GM12878 (cell line): ENCODE results near the gene RPUSD1. TPM values are rescaled to one million over a fixed set of nuclear protein-coding genes. Genes with fewer than 3 reads are reported as not detected.

Experiments
- ATAC-seq: fragments of 200-7000 bp; cut with Tn5 transposase; 3 replicates; pipeline ENCODE4 v1.9.1; 2020; ENCODE audit warnings: mild to moderate bottlenecking, moderate library complexity
- BruUV-seq: library from RNA; stranded (reverse); fragments of 400-500 nt; replicated peaks from 2 replicates; lab custom pipeline; 2021; lab: Mats Ljungman, UMichigan
- CTCF ChIA-PET: fragments of 300-600 bp; sonication (Branson Sonifier 250); formaldehyde crosslinking; extraction: SDS; loops from one replicate; lab custom pipeline; 2021; ENCODE audit warnings: inconsistent platforms; lab: Yijun Ruan, JAX
- POLR2A ChIA-PET: fragments of 350-600 bp; formaldehyde crosslinking; extraction: SDS; loops from one replicate; lab custom pipeline; 2021; ENCODE audit warnings: inconsistent platforms; lab: Charles Lee
- RAD21 ChIA-PET: fragments of 300-600 bp; sonication (Branson Sonifier 250); formaldehyde crosslinking; loops from one replicate; lab custom pipeline; 2023; ENCODE audit warnings: antibody characterized with exemption; ENCODE audit not compliant: unreplicated experiment; lab: Charles Lee
- SMC1A ChIA-PET: fragments of 300-600 bp; sonication (Branson Sonifier 250); formaldehyde crosslinking; loops from one replicate; lab custom pipeline; 2023; ENCODE audit not compliant: unreplicated experiment, uncharacterized antibody; lab: Charles Lee
- DNase-seq: peaks from one replicate; pipeline ENCODE4 v3.0.0-alpha.2; 2011; ENCODE audit warnings: low read depth, low spot score
- FAIRE-seq: peaks from 3 replicates; lab custom pipeline; 2011; peaks lifted over from hg19 to GRCh38; lab: Jason Lieb, UNC
- H2AFZ ChIP-seq: 2 replicates; pipeline ENCODE4 v1.6.0; 2011; ENCODE audit warnings: low read depth, low read length, control low read depth; ENCODE audit not compliant: control insufficient read depth
- H3K27ac ChIP-seq: 2 replicates; pipeline ENCODE4 v1.5.1; 2011; ENCODE audit warnings: control low read depth; ENCODE audit not compliant: control insufficient read depth, insufficient read depth
- H3K27me3 ChIP-seq, 2 experiments: replicated peaks in 1 of 2; 2 replicates each; pipeline versions ENCODE4 v1.6.0 to v1.6.1; 2011; ENCODE audit warnings: low read length in 1 of 2; ENCODE audit not compliant: control insufficient read depth in 2 of 2, insufficient read depth in 2 of 2
- H3K36me3 ChIP-seq, 2 experiments: 2 replicates each; pipeline ENCODE4 v1.5.1; 2011; ENCODE audit warnings: low read length in 1 of 2; ENCODE audit not compliant: control insufficient read depth in 2 of 2, insufficient read depth in 2 of 2
- H3K4me1 ChIP-seq: 2 replicates; pipeline ENCODE4 v1.6.1; 2011; ENCODE audit warnings: mild to moderate bottlenecking, low read length, moderate library complexity, mixed read lengths; ENCODE audit not compliant: control insufficient read depth, insufficient read depth
- H3K4me2 ChIP-seq: 2 replicates; pipeline ENCODE4 v1.6.0; 2011; ENCODE audit warnings: control low read depth; ENCODE audit not compliant: control insufficient read depth, insufficient read depth
- H3K4me3 ChIP-seq: fragments of 200-600 bp; sonication (generic); 2 replicates; pipeline ENCODE4 v1.5.1; 2016
- H3K79me2 ChIP-seq: 2 replicates; pipeline ENCODE4 v1.6.0; 2011; ENCODE audit warnings: low read length; ENCODE audit not compliant: control insufficient read depth, insufficient read depth
- H3K9ac ChIP-seq: 2 replicates; pipeline ENCODE4 v1.8.0; 2011; ENCODE audit warnings: low read length, control low read depth, mixed read lengths; ENCODE audit not compliant: control insufficient read depth, insufficient read depth
- H3K9me3 ChIP-seq: replicated peaks from 3 replicates; pipeline ENCODE4 v1.5.1; 2011; ENCODE audit warnings: mild to moderate bottlenecking, low read length; ENCODE audit not compliant: control insufficient read depth, insufficient read depth
- H4K20me1 ChIP-seq: 2 replicates; pipeline ENCODE4 v1.6.0; 2011; ENCODE audit not compliant: control insufficient read depth, insufficient read depth
- BHLHE40 ChIP-seq, 2 experiments: fragments of 450-650 bp in 1 of 2; IDR thresholded peaks; 2 replicates each; pipeline ENCODE4 v1.6.1; 2011 to 2017; ENCODE audit warnings: low read depth in 2 of 2, borderline replicate concordance in 1 of 2, improper control_type of control experiment in 1 of 2, low read length in 1 of 2, mild to moderate bottlenecking in 1 of 2
- CBX5 ChIP-seq: sonication (generic); IDR thresholded peaks from 2 replicates; pipeline ENCODE4 v1.6.1; 2016; ENCODE audit warnings: low read depth, moderate library complexity, mild to moderate bottlenecking, inconsistent platforms
- EZH2 ChIP-seq: IDR thresholded peaks from 2 replicates; pipeline ENCODE4 v1.6.1; 2012; ENCODE audit warnings: low read depth, mild to moderate bottlenecking, control low read depth, inconsistent platforms, low read length, borderline replicate concordance; ENCODE audit not compliant: control insufficient read depth
- FOXM1 ChIP-seq: IDR thresholded peaks from 2 replicates; pipeline ENCODE4 v1.6.1; 2012; ENCODE audit warnings: low read depth, mild to moderate bottlenecking, inconsistent platforms, low read length, moderate library complexity
- GATAD2B ChIP-seq: fragments of 450-650 bp; conservative IDR thresholded peaks from 2 replicates; pipeline ENCODE4 v1.6.1; 2017; ENCODE audit warnings: low read depth, mild to moderate bottlenecking, moderate library complexity
- IKZF2 ChIP-seq, 2 experiments: fragments of 450-650 bp; IDR thresholded peaks; 2 replicates each; pipeline ENCODE4 v1.6.1; 2017; ENCODE audit warnings: mild to moderate bottlenecking in 2 of 2, moderate library complexity in 2 of 2
- KAT2A ChIP-seq: conservative IDR thresholded peaks from 2 replicates; pipeline ENCODE4 v1.6.1; 2011; ENCODE audit warnings: low read depth, low read length; ENCODE audit not compliant: control insufficient read depth
- POLR2AphosphoS2 ChIP-seq: IDR thresholded peaks from 2 replicates; pipeline ENCODE4 v1.6.1; 2011; ENCODE audit warnings: low read depth, mild to moderate bottlenecking, low read length, improper control_type of control experiment, moderate library complexity
- ZBED1 ChIP-seq: IDR thresholded peaks from 2 replicates; pipeline ENCODE4 v1.6.1; 2016; ENCODE audit warnings: borderline replicate concordance
- ZNF274 ChIP-seq: IDR thresholded peaks from one replicate; pipeline ENCODE4 v1.8.0; 2011; ENCODE audit not compliant: insufficient read length, insufficient read depth
- WGBS: methylation state at CpG from one replicate; pipeline ENCODE4 v1.1.6; 2016; ENCODE audit warnings: low lambda C conversion rate; ENCODE audit not compliant: insufficient replicate concordance, insufficient coverage; ENCODE audit errors: missing lambda C conversion rate; 5-methylcytosine and 5-hydroxymethylcytosine counted together
- in situ Hi-C: fragments of 300-500 bp; cut with MboI; formaldehyde crosslinking; loops from 9 replicates; pipeline ENCODE4 v1.14.3; 2018; ENCODE audit warnings: mixed read lengths
- intact Hi-C: fragments of 100-400 bp; cut with micrococcal nuclease; formaldehyde crosslinking; loops from one replicate; pipeline ENCODE4 v1.14.2; 2022; ENCODE audit not compliant: unreplicated experiment
- polyA plus RNA-seq, 11 experiments: library from polyadenylated mRNA; depleted of rRNA in 4 of 11; unstranded in 6 of 11; stranded (reverse) in 5 of 11; fragments of >200 nt; fragmentation: Nextera tagmentation in 4 of 11; fragmentation: Illumina TruSeq in 1 of 11; extraction: Ambion mirVana in 4 of 11; extraction: Trizol in 1 of 11; gene quantifications; 1 replicate in 1 of 11; 2 replicates in 10 of 11; pipeline versions ENCODE4 v1.2.1 to v1.2.3, GENCODE V29; 2011 to 2016; ENCODE audit warnings: inconsistent platforms in 2 of 11, missing spikeins in 2 of 11, low read depth in 1 of 11
- total RNA-seq, 4 experiments: library from RNA; depleted of rRNA in 3 of 4; stranded (reverse); fragments of >200 nt in 3 of 4; fragmentation: Illumina TruSeq in 1 of 4; extraction: Trizol in 1 of 4; gene quantifications; 2 replicates each; pipeline versions ENCODE4 v1.2.1 to v1.2.3, GENCODE V29; 2013 to 2021
- TF ChIP-seq, protein P1 (sequence below): IDR thresholded peaks from 2 replicates; pipeline ENCODE4 v1.6.1; 2012; ENCODE audit warnings: low read length, inconsistent platforms
- TF ChIP-seq, protein P2 (sequence below): fragments of 450-650 bp; IDR thresholded peaks from 2 replicates; pipeline ENCODE4 v1.6.1; 2017; ENCODE audit warnings: borderline replicate concordance
- TF ChIP-seq, protein P3 (sequence below): IDR thresholded peaks from 2 replicates; pipeline ENCODE4 v1.6.1; 2011; ENCODE audit warnings: low read depth, low read length, improper control_type of control experiment, borderline replicate concordance
- TF ChIP-seq, protein P4 (sequence below): IDR thresholded peaks from 2 replicates; pipeline ENCODE4 v1.6.1; 2012; ENCODE audit warnings: low read depth, low read length, improper control_type of control experiment
- TF ChIP-seq, protein P5 (sequence below): fragments of 450-650 bp; IDR thresholded peaks from 2 replicates; pipeline ENCODE4 v1.6.1; 2016; ENCODE audit warnings: mild to moderate bottlenecking

RPUSD1 gene
- total and polyA plus RNA-seq, 10 of the 15 experiments (the other 5 are each of a cell fraction or from before 2014, with no cell fraction given) = 0.55 to 49.9 (median 21.1) TPM

DNA sequence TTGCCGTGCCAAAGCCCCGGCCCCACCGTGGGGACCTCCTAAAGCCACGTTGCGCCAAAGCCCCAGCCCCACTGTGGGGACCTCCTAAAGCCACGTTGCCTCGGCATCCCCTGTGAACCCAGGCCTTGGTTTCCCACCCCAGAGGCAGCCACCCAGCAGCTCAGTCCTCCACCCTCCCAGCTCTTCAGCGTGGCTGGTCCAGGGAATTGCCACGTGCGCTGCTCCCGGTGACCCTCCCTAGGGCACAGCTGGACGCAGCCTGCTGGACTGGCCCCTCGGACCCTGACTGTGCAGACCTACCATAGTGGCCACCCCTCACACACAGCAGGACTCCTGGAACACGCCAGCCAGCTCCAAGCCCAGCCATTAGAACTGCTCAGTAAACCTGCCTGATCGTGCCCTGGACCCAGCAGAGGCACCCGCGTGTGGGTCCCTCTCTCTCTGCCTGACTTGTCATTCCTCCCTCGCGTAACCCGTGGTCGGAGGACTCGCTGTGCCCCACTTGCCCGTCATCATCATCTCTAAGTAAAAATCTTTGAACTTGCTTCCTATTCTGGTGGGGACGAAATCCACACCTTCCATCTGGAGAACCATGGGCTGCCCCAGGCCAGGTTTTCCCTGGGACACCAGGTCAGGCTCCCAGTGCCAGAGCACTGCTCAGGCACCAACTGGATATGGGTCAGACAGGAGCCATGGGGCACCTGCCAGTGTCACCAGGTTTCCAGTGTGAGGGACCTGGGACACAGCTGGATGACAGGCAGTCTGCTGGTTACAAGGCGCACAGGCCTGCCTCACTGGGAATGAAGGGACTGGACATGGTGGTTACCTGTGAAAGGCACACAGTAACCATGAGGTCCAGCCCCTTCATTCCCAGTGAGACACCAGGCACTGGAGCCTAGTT is 53.0 kb downstream of the RPUSD1 start:
- no peak for ATAC-seq
- SMC1A ChIA-PET = interaction anchor here (1.5 kb wide), 1 partner anchor 23 kb away, joined by 3 read pairs; no protein-coding TSS in a partner anchor
- TF ChIP-seq, protein P1, sequence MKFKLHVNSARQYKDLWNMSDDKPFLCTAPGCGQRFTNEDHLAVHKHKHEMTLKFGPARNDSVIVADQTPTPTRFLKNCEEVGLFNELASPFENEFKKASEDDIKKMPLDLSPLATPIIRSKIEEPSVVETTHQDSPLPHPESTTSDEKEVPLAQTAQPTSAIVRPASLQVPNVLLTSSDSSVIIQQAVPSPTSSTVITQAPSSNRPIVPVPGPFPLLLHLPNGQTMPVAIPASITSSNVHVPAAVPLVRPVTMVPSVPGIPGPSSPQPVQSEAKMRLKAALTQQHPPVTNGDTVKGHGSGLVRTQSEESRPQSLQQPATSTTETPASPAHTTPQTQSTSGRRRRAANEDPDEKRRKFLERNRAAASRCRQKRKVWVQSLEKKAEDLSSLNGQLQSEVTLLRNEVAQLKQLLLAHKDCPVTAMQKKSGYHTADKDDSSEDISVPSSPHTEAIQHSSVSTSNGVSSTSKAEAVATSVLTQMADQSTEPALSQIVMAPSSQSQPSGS = no peak
- TF ChIP-seq IKZF2 (IDR thresholded peaks at IDR 0.05) = no peak
- no peak for TF ChIP-seq ZBED1
- no peak for TF ChIP-seq POLR2AphosphoS2
- TF ChIP-seq, protein P2, sequence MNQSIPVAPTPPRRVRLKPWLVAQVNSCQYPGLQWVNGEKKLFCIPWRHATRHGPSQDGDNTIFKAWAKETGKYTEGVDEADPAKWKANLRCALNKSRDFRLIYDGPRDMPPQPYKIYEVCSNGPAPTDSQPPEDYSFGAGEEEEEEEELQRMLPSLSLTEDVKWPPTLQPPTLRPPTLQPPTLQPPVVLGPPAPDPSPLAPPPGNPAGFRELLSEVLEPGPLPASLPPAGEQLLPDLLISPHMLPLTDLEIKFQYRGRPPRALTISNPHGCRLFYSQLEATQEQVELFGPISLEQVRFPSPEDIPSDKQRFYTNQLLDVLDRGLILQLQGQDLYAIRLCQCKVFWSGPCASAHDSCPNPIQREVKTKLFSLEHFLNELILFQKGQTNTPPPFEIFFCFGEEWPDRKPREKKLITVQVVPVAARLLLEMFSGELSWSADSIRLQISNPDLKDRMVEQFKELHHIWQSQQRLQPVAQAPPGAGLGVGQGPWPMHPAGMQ = no peak
- no peak for TF ChIP-seq GATAD2B
- TF ChIP-seq, protein P3, sequence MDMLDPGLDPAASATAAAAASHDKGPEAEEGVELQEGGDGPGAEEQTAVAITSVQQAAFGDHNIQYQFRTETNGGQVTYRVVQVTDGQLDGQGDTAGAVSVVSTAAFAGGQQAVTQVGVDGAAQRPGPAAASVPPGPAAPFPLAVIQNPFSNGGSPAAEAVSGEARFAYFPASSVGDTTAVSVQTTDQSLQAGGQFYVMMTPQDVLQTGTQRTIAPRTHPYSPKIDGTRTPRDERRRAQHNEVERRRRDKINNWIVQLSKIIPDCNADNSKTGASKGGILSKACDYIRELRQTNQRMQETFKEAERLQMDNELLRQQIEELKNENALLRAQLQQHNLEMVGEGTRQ = no peak
- no peak for TF ChIP-seq CBX5
- TF ChIP-seq ZNF274 = no peak
- no peak for TF ChIP-seq KAT2A
- TF ChIP-seq, protein P4, sequence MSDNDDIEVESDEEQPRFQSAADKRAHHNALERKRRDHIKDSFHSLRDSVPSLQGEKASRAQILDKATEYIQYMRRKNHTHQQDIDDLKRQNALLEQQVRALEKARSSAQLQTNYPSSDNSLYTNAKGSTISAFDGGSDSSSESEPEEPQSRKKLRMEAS = no peak
- TF ChIP-seq, protein P5, sequence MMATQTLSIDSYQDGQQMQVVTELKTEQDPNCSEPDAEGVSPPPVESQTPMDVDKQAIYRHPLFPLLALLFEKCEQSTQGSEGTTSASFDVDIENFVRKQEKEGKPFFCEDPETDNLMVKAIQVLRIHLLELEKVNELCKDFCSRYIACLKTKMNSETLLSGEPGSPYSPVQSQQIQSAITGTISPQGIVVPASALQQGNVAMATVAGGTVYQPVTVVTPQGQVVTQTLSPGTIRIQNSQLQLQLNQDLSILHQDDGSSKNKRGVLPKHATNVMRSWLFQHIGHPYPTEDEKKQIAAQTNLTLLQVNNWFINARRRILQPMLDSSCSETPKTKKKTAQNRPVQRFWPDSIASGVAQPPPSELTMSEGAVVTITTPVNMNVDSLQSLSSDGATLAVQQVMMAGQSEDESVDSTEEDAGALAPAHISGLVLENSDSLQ = no peak
- no peak for TF ChIP-seq BHLHE40 (IDR thresholded peaks at IDR 0.05; ENCODE audit: borderline replicate concordance in 1 of 2, low read depth in 2 of 2, low read length in 1 of 2)
- TF ChIP-seq EZH2 = no peak
- no peak for TF ChIP-seq FOXM1
- FAIRE-seq = no peak
- H3K79me2 ChIP-seq = peaks cover 11% of the 10 kb centered on the region
- H3K4me2 ChIP-seq = peak overlapping the region; percentile 79
- 85% methylated on average over 25 of the region's 25 CpGs for WGBS
- POLR2A ChIA-PET = interaction anchor here (0.9 to 7.3 kb wide), 3 partner anchors 8 to 40 kb away, joined by 3 to 60 read pairs (median 3); partner anchors contain the start of genes CCDC78 and HAGHL
- peaks cover 7 to 9% of the 10 kb centered on the region in 2 experiments; a peak in 3 of 4 replicates for H3K36me3 ChIP-seq
- peak overlapping the region; percentile 83 for H3K27ac ChIP-seq
- no peaks in the 10 kb centered on the region for H3K9me3 ChIP-seq
- H3K9ac ChIP-seq = peak overlapping the region; percentile 56
- intact Hi-C loops (no loop called here), in situ Hi-C loops (no loop called here)
- H2AFZ ChIP-seq = no peak overlapping the region
- CTCF ChIA-PET = interaction anchor here (1.4 to 3.5 kb wide), 3 partner anchors 13 to 23 kb away, joined by 3 to 17 read pairs (median 13); partner anchors contain the start of gene ANTKMT
- H3K4me3 ChIP-seq = peak overlapping the region; percentile 49; the same call in 1 of the 2 replicates
- no peak for DNase-seq
- no peaks in the 10 kb centered on the region for H4K20me1 ChIP-seq
- BruUV-seq = no TSS peak
- RAD21 ChIA-PET = no interaction called here
- H3K4me1 ChIP-seq = peaks cover 42% of the 10 kb centered on the region
- H3K27me3 ChIP-seq = no peaks in the 10 kb centered on the region
